ENCODE results near the gene MSANTD7. TPM values are rescaled to one million over a fixed set of nuclear protein-coding genes. Genes with fewer than 3 reads are reported as not detected.

The MSANTD7 gene
- total and polyA plus RNA-seq, 9 of the 15 experiments (the other 6 are each of a cell fraction or from before 2014, with no cell fraction given) = 5.2 to 27.3 (median 23.6) TPM

- TF ChIP-seq POLR3G (IDR thresholded peaks at IDR 0.05; ENCODE audit: extremely low read depth, insufficient read length, insufficient replicate concordance) (no peak), SIX5 (IDR thresholded peaks at IDR 0.05; ENCODE audit: borderline replicate concordance in 1 of 2, insufficient read depth in 1 of 2, low read depth in 1 of 2, low read length in 2 of 2) (no peak), KAT7 (CRISPR knock-in tag; IDR thresholded peaks at IDR 0.05; ENCODE audit: borderline replicate concordance) (peak; percentile 21; the same call in 1 of the 2 replicates), PKNOX1 (IDR thresholded peaks at IDR 0.05) (peak; percentile 95), ZEB2 (IDR thresholded peaks at IDR 0.05) (no peak), SRF (CRISPR knock-in tag; IDR thresholded peaks at IDR 0.05) (no peak), CC2D1A (IDR thresholded peaks at IDR 0.05) (no peak), ZNF431 (CRISPR knock-in tag; IDR thresholded peaks at IDR 0.05) (no peak), ZNF311 (CRISPR knock-in tag; IDR thresholded peaks at IDR 0.05) (no peak), HMGN3 (IDR thresholded peaks at IDR 0.05; ENCODE audit: borderline replicate concordance, extremely low read depth, insufficient read length, low read depth, low read length) (peak; percentile 78), WHSC1 (IDR thresholded peaks at IDR 0.05; ENCODE audit: low read length) (no peak), NBN (IDR thresholded peaks at IDR 0.05; ENCODE audit: low read depth) (no peak), THRA (IDR thresholded peaks at IDR 0.05) (no peak), NKRF (IDR thresholded peaks at IDR 0.05; ENCODE audit: borderline replicate concordance) (peak; percentile 64; the same call in 1 of the 2 replicates), ZNF384 (IDR thresholded peaks at IDR 0.05; ENCODE audit: low read depth, low read length) (no peak), E2F1 (CRISPR knock-in tag; IDR thresholded peaks at IDR 0.05) (peak; percentile 86; the same call in 1 of the 2 replicates), TAF7 (tag; IDR thresholded peaks at IDR 0.05) (peak; percentile 49; the same call in 1 of the 2 replicates), HMBOX1 (IDR thresholded peaks at IDR 0.05) (no peak), ILF3 (IDR thresholded peaks at IDR 0.05; ENCODE audit: borderline replicate concordance) (no peak), ETV1 (tag; conservative IDR thresholded peaks at IDR 0.05; ENCODE audit: low read depth) (0 out of 2 replicates have a peak, but pooled peaks have one; percentile 49), SOX6 (IDR thresholded peaks at IDR 0.05) (no peak), HMG20A (CRISPR knock-in tag; conservative IDR thresholded peaks at IDR 0.05) (no peak)
Observed at GRCh38 chr10:14837757-14838581, at the start of gene MSANTD7, which contains the start of the genes CDNF and HSPA14 (continued).

All from K562 (cell line).